SJCRH30 (cell line): Measurements from ENCODE around the gene SEMA3E. TPM values are rescaled to one million over a fixed set of nuclear protein-coding genes. Genes with fewer than 3 reads are reported as not detected.
"Not testable (repeated sequence)": the region's sequence is repeated elsewhere in the genome, so short reads cannot be mapped to it uniquely, and the experiment has no call there.

ENCODE experiments used
- DNase-seq, 2 experiments: peaks; one replicate each; pipeline ENCODE4 v3.0.0-alpha.2; 2015 to 2020
- H3K27ac ChIP-seq: fragments of 250-450 bp; sonication (Bioruptor Pico); 2 replicates; pipeline ENCODE4 v1.5.1; 2020; ENCODE audit warnings: mild to moderate bottlenecking, moderate library complexity
- H3K27me3 ChIP-seq: fragments of 250-450 bp; sonication (Bioruptor Pico); 2 replicates; pipeline ENCODE4 v1.5.1; 2020; ENCODE audit warnings: mild to moderate bottlenecking, moderate library complexity
- H3K36me3 ChIP-seq: fragments of 250-450 bp; sonication (Bioruptor Pico); 2 replicates; pipeline ENCODE4 v1.5.1; 2020; ENCODE audit warnings: mild to moderate bottlenecking, moderate library complexity
- H3K4me1 ChIP-seq: fragments of 250-450 bp; sonication (Bioruptor Pico); 2 replicates; pipeline ENCODE4 v1.5.1; 2020; ENCODE audit warnings: mild to moderate bottlenecking, moderate library complexity
- H3K4me3 ChIP-seq: fragments of 250-450 bp; sonication (Bioruptor Pico); 2 replicates; pipeline ENCODE4 v1.5.1; 2020; ENCODE audit warnings: mild to moderate bottlenecking, moderate library complexity
- H3K9me3 ChIP-seq: fragments of 250-450 bp; sonication (Bioruptor Pico); replicated peaks from 2 replicates; pipeline ENCODE4 v1.5.1; 2020; ENCODE audit warnings: mild to moderate bottlenecking, moderate library complexity
- total RNA-seq: library from RNA; depleted of rRNA; stranded (reverse); fragments of >200 nt; shearing (Covaris generic); gene quantifications from 2 replicates; pipeline ENCODE4 v1.2.3, GENCODE V29; 2014; rRNA removed

The SEMA3E gene
- 0.48 and 0.53 TPM in 2 replicates for total RNA-seq

GRCh38 chr7:83648464-83649241, at the start of gene SEMA3E:
SEMA3E (minus strand) TSS chr7:83649139.
- no peak within 1 kb of the TSS for H3K27ac ChIP-seq
- DNase-seq = no peak
- peaks cover 2% of the 10 kb centered on the region; the same call in 1 of the 2 replicates for H3K4me1 ChIP-seq
- no peaks in the 10 kb centered on the region for H3K27me3 ChIP-seq
- H3K36me3 ChIP-seq = no peaks in the 10 kb centered on the region
- H3K4me3 ChIP-seq = no peak within 1 kb of the TSS
- H3K9me3 ChIP-seq = 0 out of 2 replicates have a peak, but pooled peaks cover 3% of the 10 kb centered on the region

- Histone ChIP-seq H3K36me3 (no peaks in the 10 kb centered on the region), H3K27me3 (no peaks in the 10 kb centered on the region), H3K27ac (no peak overlapping the region)
Observed at GRCh38 chr7:83697804-83698530, 49.0 kb upstream of the SEMA3E start.

GRCh38 chr7:83696101-83696500, 47.2 kb upstream of the SEMA3E start:
- Histone ChIP-seq H3K4me1 (no peaks in the 10 kb centered on the region), H3K36me3 (no peaks in the 10 kb centered on the region), H3K27ac (no peak overlapping the region), H3K4me3 (no peak overlapping the region), H3K27me3 (no peaks in the 10 kb centered on the region), H3K9me3 (no peaks in the 10 kb centered on the region)
- DNase-seq = no peak

More at GRCh38 chr7:83697804-83698530, 49.0 kb upstream of the SEMA3E start:
- no peak overlapping the region for H3K4me3 ChIP-seq
- DNase-seq = no peak
- no peaks in the 10 kb centered on the region for H3K4me1 ChIP-seq
- H3K9me3 ChIP-seq = no peaks in the 10 kb centered on the region

GRCh38 chr7:83695128-83695960, 46.4 kb upstream of the SEMA3E start:
- Histone ChIP-seq H3K4me1 (no peaks in the 10 kb centered on the region), H3K4me3 (no peak overlapping the region), H3K9me3 (no peaks in the 10 kb centered on the region), H3K27me3 (no peaks in the 10 kb centered on the region), H3K36me3 (no peaks in the 10 kb centered on the region), H3K27ac (no peak overlapping the region)
- DNase-seq = no peak

- Histone ChIP-seq H3K27ac (no peak overlapping the region), H3K9me3 (no peaks in the 10 kb centered on the region), H3K4me1 (no peaks in the 10 kb centered on the region), H3K36me3 (no peaks in the 10 kb centered on the region), H3K4me3 (no peak overlapping the region), H3K27me3 (no peaks in the 10 kb centered on the region)
- DNase-seq = no peak
Observed at GRCh38 chr7:83693256-83693655, 44.3 kb upstream of the SEMA3E start.

GRCh38 chr7:83691095-83691494, 42.2 kb upstream of the SEMA3E start:
- Histone ChIP-seq H3K4me3 (no peak overlapping the region), H3K9me3 (no peaks in the 10 kb centered on the region), H3K36me3 (no peaks in the 10 kb centered on the region), H3K4me1 (no peaks in the 10 kb centered on the region), H3K27me3 (no peaks in the 10 kb centered on the region), H3K27ac (no peak overlapping the region)
- no peak for DNase-seq

- Histone ChIP-seq H3K4me1 (no peaks in the 10 kb centered on the region), H3K4me3 (no peak overlapping the region), H3K27me3 (no peaks in the 10 kb centered on the region), H3K27ac (no peak overlapping the region), H3K9me3 (no peaks in the 10 kb centered on the region), H3K36me3 (no peaks in the 10 kb centered on the region)
- no peak for DNase-seq
Observed at GRCh38 chr7:83689855-83690254, 40.9 kb upstream of the SEMA3E start.

- H3K4me1 ChIP-seq = peaks cover 4% of the 10 kb centered on the region; the same call in 1 of the 2 replicates
- no peak overlapping the region for H3K4me3 ChIP-seq
- DNase-seq = no peak
- H3K27ac ChIP-seq = no peak overlapping the region
- no peaks in the 10 kb centered on the region for H3K27me3 ChIP-seq
- H3K9me3 ChIP-seq = 0 out of 2 replicates have a peak, but pooled peaks cover 2% of the 10 kb centered on the region
- H3K36me3 ChIP-seq = no peaks in the 10 kb centered on the region
Observed at GRCh38 chr7:83686416-83686815, 37.5 kb upstream of the SEMA3E start.

GRCh38 chr7:83684928-83685327, 36.0 kb upstream of the SEMA3E start:
- no peaks in the 10 kb centered on the region for H3K27me3 ChIP-seq
- H3K36me3 ChIP-seq = no peaks in the 10 kb centered on the region
- no peak overlapping the region for H3K4me3 ChIP-seq
- no peak for DNase-seq
- no peak overlapping the region for H3K27ac ChIP-seq
- 0 out of 2 replicates have a peak, but pooled peaks cover 2% of the 10 kb centered on the region for H3K9me3 ChIP-seq
- peaks cover 4% of the 10 kb centered on the region; the same call in 1 of the 2 replicates for H3K4me1 ChIP-seq

GRCh38 chr7:83681200-83681778, 32.4 kb upstream of the SEMA3E start:
- Histone ChIP-seq H3K36me3 (no peaks in the 10 kb centered on the region), H3K4me3 (no peak overlapping the region), H3K27me3 (no peaks in the 10 kb centered on the region), H3K9me3 (0 out of 2 replicates have a peak, but pooled peaks cover 2% of the 10 kb centered on the region), H3K27ac (no peak overlapping the region), H3K4me1 (peaks cover 21% of the 10 kb centered on the region)
- no peak for DNase-seq

GRCh38 chr7:83677180-83677866, 28.4 kb upstream of the SEMA3E start:
- Histone ChIP-seq H3K4me1 (peaks cover 17% of the 10 kb centered on the region), H3K4me3 (no peak overlapping the region), H3K9me3 (no peaks in the 10 kb centered on the region), H3K27ac (peak overlapping the region; percentile 52), H3K27me3 (no peaks in the 10 kb centered on the region), H3K36me3 (no peaks in the 10 kb centered on the region)
- peak; percentile 92 to 96 for DNase-seq

GRCh38 chr7:83673291-83673690, 24.4 kb upstream of the SEMA3E start:
- H3K27me3 ChIP-seq, H3K27ac ChIP-seq, H3K4me3 ChIP-seq, DNase-seq, H3K36me3 ChIP-seq, H3K9me3 ChIP-seq: not testable (repeated sequence)
- peaks cover 17% of the 10 kb centered on the region for H3K4me1 ChIP-seq

- peak; percentile 10 to 82 for DNase-seq
- Histone ChIP-seq H3K27me3 (no peaks in the 10 kb centered on the region), H3K36me3 (no peaks in the 10 kb centered on the region)
Observed at GRCh38 chr7:83672157-83672556, 23.2 kb upstream of the SEMA3E start.

GRCh38 chr7:83663131-83663530, 14.2 kb upstream of the SEMA3E start:
- Histone ChIP-seq H3K4me3 (no peak overlapping the region), H3K27me3 (no peaks in the 10 kb centered on the region), H3K4me1 (no peaks in the 10 kb centered on the region), H3K27ac (no peak overlapping the region), H3K9me3 (no peaks in the 10 kb centered on the region), H3K36me3 (no peaks in the 10 kb centered on the region)
- no peak for DNase-seq

More at GRCh38 chr7:83672157-83672556, 23.2 kb upstream of the SEMA3E start:
- H3K27ac ChIP-seq = no peak overlapping the region; the same call in 1 of the 2 replicates
- H3K9me3 ChIP-seq = no peaks in the 10 kb centered on the region
- H3K4me1 ChIP-seq = peaks cover 7% of the 10 kb centered on the region; the same call in 1 of the 2 replicates
- H3K4me3 ChIP-seq = no peak overlapping the region
